ENCODE results near the gene BRD4.

The BRD4 gene

DNA sequence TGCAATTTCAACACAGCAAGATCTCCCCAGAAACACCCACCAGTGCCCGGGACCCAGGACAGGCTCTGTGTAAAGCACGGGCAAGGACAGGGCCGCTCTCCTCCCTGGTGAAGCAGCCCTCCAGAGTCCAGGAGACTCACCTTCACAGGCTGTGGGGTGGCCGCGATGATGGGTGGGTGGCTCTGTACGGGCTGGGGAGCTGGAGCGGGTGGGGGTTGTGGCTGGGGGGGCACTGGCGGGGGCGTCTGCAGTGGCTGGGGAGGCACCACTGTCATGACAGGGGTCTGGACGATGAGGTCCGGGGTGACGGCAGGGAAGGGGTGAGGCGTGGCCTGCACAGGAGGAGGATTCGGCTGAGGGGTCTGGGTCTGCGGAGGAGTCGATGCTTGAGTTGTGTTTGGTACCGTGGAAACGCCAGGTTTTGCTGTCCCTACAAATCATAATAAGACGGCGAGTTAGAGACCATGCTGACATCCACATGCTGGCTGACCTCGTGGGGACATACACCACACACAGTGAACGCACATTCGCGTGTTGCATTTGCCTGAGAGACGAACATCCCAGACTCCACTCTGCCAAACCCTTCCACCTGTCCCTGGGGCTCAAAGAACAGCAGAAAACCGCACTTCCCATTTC is 67.0 kb downstream of the BRD4 start:
- no peak for DNase-seq (ENCODE audit: low spot score)

DNA sequence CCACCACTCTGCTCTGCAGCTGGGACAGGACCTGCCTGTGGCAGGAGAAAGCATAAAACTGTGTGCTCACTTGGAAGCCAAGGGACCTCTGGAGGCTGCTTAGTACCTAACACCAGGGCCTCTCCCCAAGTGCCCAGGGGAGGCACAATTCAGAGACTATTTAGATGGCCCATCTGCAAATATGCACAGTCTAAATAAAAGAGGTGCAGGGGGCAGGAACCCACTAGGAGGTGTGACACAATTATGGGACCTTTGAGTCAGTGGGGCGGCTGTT is 67.5 kb downstream of the BRD4 start:
- DNase-seq (ENCODE audit: low spot score) = no peak

DNA sequence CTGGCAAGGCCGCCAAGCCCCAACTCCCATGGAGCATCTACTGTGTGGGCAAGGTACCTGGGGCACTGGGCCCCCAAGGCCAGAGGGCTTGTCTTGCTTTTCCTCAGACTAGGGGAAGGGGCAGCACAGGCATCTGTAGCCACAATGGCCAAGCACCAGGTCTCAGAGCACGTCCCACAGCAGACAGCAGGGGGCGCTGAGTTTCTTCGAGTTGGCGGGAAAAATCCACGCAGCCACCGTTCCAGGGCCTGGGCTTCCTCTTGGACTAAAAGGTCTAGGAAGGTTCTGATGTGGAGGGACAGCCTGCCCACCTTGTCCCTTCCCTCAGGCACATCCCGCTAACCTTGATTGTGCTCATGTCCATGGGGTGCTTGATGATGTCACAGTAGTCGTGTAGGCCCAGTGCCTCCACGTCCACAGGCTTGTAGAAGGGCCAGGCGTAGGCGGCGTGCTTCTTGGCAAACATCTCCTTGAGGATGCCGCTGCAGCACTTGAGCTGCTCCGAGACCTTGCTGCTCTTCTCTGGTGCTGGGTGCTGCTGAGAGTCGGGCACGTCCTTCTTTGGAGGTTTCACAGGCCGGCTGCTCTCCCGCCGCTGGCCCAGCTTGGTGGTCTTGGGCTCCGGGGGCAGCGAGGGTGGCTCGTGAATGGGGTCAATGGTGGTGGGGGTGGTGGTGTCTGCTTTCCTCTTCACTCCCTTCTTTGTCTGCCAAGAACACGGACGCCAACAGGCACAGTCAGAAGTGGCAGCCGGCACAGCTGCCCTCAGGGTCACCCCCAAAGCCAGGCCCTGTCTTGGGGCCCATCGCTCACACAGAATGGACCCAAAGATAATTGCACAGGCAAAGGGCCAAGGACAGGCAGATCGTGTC is 68.0 kb downstream of the BRD4 start:
- peak; percentile 65 for DNase-seq (ENCODE audit: low spot score)

DNA sequence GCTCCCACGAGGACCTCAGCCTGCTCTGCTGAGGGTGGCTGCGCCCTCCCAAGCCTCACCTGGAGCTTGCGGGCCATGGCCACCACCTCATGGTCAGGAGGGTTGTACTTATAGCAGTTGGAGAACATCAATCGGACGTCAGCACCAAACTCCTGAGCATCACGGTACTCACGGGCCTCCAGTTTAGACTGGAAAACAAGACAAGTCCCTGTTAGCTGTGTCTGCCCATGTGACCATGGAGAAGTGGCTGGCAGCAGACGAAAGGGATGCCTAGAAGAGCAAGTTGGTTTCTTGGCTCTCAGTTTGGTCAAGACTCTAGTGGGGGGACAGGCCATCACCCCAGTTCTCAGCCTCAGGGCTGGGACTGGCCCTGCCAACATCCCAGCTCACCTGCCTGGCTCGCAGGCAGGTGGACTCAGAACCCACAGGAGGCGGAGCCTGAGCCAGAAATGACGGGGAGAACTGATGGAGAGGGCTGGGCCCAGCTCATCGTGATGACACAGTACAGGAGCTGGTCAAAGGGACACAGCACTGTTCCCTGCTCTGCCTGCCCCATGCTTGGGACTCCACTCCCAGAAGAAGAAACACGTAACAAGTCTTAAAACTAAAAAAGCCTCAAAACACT is 68.9 kb downstream of the BRD4 start:
- DNase-seq (ENCODE audit: low spot score) = no peak

DNA sequence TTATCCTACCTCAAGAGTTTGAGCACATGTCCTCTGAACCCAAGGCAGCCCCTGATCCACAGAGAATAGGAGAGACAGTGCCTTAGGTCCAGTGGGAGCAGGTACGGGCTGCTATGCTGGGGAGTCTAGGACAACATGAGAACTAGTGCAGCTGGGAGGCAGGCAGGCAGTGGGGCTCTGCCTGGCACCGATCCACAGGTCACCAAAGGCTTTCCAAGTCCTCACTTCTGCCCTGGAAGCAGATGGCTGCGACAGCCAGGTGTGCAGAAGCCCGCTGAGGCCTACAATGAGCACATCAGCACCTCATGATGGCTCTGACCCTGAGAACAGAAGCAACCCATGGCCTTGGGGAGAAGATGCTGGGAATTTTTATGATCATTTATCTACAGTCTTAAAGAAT is 70.3 kb downstream of the BRD4 start:
- no peak for DNase-seq (ENCODE audit: low spot score)

DNA sequence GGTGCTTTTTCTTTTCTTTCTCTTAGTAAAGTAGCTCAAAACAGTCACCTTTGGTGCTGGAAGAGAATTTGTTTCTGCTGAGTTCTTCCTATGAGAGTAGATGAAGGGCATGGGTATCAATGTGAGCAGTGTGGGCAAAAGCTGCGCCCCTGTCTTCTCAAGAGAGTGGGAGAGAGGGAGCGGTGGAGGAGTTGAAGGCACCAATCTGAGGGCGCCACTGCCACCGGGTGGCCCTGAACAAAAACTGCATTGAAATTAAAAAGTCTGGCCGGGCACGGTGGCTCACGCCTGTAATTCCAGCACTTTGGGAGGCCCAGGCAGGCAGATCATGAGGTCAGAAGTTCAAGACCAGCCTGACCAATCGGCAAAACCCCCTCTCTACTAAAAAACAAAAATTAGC is 71.4 kb downstream of the BRD4 start:
- peak; percentile 23 for DNase-seq (ENCODE audit: low spot score)

GRCh38 chr19:15259907-15260306 is 72.4 kb downstream of the BRD4 start:
- no peak for DNase-seq (ENCODE audit: low spot score)

- DNase-seq (ENCODE audit: low spot score) = no peak
Measured at GRCh38 chr19:15257782-15258181, 74.6 kb downstream of the BRD4 start.

DNA sequence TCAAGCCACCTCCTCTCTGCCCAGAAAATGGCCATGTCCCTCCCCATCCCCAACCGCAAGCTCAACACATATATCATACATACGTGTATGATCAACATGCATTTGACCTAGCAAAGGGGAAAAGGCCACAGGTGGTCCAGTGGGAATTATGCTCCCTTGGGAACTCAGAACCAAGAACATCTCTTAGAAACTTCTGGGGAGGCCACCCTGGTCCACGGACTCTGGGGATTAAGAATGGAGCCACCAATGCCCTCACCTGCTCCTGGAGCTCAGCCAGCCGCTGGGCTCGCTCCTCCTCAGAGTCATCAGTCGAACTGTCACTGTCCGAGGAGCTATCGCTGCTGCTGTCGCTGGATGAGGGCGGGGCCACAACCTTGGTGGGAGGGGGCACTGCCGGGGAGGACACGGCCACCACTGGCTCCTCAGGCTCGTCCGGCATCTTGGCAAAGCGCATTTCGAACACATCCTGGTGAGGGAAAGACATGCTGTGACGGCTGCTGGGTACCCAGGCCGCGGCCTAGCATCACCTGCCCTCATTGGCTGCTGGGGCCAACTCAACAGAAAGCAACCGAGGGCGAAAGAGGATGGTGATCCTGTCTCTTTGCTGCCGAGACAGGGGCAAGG is 75.5 kb downstream of the BRD4 start:
- no peak for DNase-seq (ENCODE audit: low spot score)

- DNase-seq (ENCODE audit: low spot score) = no peak
Measured at GRCh38 chr19:15255359-15255990, 76.9 kb downstream of the BRD4 start.

DNA sequence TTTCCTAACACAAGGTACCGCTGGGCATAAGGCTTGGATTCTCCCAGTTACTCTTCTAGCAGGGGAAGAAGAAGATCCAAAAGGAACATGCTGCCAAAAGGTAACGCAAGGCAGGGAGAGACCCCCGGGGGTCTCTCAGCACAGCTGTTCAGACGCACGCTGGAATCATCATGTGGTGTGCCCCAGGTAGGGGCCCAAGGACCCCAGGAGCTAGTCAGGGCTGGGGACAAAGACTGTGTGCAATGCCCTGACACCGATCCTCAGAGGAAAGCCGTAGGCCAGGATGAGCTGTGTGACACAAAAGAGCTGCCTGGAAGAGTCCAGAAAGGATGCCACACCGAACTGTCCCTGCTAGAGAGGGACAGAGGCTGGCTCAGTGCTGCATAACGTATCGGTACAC is 77.8 kb downstream of the BRD4 start:
- DNase-seq (ENCODE audit: low spot score) = no peak

- no peak for DNase-seq (ENCODE audit: low spot score)
Measured at GRCh38 chr19:15253513-15253912, 78.8 kb downstream of the BRD4 start.

- DNase-seq (ENCODE audit: low spot score) = no peak
Measured at GRCh38 chr19:15253061-15253460, 79.3 kb downstream of the BRD4 start.

- peak; percentile 65 for DNase-seq (ENCODE audit: low spot score)
Measured at GRCh38 chr19:15252398-15253018, 79.8 kb downstream of the BRD4 start.

GRCh38 chr19:15251749-15252397 is 80.5 kb downstream of the BRD4 start:
- peak; percentile 86 for DNase-seq (ENCODE audit: low spot score)

DNA sequence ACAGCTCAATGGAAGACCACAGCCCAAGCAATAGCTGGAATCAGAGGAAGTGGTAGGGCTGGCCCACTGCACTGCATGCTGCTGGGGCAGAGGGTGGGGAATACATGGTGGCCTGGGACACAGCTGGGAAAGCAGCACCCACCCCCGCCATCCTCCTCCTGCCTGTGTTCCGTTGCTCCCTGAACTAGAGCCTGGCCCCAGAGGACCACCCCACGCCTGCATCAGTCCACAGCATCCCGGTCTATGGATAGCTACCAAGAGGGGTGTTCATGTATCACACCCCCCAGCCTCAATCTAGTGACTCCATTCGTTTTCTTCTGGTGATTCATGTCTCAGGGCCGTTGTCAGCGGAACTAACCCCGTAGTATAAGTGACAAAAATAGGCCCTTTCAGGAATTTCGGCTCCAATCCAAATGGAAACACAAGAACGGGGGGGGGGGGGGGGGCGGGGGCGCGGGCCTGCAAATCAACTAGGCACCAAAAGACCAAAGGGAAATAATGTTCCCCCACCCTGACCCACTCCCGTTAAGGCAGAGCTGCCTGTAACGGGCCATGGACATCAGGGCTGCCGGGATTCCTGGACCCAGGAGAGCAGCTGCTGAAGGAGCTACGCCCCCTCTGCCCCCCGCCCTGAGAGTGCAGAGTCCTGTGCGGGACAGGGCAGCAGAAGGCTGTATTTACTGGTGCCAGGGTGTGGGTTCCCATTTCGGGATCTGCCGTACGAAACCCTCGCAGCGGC is 81.2 kb downstream of the BRD4 start:
- DNase-seq (ENCODE audit: low spot score) = no peak

GRCh38 chr19:15250640-15250993 is 81.7 kb downstream of the BRD4 start:
- no peak for DNase-seq (ENCODE audit: low spot score)

GRCh38 chr19:15249972-15250639 is 82.2 kb downstream of the BRD4 start:
- DNase-seq (ENCODE audit: low spot score) = peak; percentile 91

DNA sequence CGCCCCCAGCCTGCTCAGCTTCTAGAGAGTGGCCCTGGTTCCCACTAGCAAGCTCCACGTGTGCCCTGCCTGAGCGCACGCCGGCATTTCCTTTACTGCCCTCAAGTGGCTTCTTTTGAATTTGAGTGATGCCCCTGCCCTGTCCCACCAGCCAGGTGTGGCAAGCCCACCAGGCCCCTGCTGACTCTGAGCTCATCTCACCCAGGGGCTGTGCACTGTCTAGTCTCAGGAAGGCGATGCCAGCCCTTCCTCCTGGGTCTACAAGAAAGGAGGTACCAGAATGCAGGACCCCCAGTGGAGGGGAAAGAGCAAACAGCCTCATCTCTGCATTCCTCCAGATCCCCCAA is 82.8 kb downstream of the BRD4 start:
- DNase-seq (ENCODE audit: low spot score) = no peak
